Superior temporal gyrus (tissue), 1 donor: Measurements from ENCODE around the gene POMGNT2.

Experiments used
- DNase-seq: peaks from one replicate; pipeline ENCODE4 v3.0.0-alpha.2; 2016; ENCODE audit errors: extremely low spot score

POMGNT2 gene

DNA sequence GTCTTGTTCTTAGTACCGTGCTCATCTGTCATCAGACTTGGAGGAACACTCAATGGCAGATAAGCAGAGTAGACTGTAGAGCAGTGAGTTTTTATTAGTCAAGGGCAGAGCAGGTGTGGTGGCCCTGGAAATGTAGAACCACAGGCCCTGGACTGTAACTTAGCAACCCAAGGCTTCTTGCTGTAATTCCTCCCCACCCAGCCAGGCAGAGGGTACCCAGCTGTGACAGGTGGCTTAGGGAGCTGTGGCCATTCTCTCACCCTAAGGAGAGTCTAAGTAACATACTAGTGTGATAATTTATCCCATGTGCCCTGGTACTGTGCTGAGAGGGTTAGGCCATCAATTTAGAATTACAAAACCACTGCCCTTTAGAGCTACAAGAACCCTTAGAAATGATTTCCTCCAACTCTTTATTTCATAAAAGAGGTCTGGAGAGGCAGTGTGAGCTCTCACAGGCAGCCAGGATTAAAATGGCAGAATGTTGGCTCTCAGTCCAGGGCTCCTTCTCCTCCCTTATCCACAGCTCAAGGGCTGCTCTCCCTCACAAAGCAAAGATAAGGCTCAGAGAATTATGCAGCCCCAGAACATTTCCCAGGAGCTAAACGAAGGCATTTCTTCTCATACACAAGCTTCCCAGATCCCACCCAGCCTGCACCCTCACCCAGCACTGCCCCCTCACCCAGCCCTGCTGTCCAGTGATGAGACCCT lies 3.0 kb downstream of the POMGNT2 start:
- no peak for DNase-seq

DNA sequence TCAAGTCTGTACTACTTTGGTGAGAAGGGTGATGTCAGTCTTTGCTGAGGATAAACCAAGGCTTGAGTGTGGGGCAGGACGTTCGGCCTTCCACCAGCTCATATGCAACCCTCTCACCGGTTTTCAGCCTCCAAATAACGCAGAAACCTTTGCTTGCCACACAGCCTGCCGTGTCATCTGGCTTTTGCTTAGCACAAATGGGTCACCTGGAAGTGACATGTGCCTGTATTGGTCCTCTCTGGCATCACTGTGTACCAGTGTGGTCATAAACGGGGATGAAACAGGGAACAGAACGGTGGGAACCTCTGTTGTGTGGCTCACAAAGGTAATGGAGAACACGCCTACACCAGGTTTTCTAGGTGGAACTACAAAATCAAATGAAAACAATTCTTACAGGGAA lies 7.1 kb downstream of the POMGNT2 start:
- DNase-seq: no peak

DNA sequence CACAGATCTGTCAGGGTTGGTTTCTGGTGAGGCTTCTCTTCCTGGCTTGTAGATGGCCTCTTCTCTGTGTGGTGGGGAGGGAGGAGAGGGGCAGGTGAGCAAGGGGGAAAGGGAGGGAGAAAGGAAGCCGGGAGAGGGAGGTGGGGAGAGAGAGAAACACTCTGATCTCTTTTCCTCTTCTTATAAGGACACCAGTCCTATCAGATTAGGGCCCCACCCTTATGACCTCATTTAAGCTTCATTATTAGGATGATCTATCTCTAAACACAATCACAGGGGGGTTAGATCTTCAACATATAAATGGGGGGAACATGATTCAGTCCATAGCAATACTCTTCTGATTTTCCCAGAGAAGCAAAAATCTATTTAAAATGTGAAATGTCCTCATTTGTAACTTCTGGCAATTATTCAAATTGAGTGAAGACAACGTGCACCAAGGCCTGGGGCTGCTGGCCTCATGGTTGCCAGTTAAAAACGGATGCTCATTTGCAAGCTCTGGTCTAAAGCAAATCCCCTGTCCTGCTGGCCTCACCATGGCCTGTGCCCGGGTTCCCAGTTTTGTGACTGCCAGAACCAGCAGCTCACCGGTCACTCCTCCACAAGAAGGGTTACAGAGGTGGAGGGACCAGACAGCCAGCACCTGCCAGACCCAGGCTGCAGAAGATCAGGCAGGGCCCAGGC lies 8.3 kb downstream of the POMGNT2 start:
- DNase-seq: no peak

DNA sequence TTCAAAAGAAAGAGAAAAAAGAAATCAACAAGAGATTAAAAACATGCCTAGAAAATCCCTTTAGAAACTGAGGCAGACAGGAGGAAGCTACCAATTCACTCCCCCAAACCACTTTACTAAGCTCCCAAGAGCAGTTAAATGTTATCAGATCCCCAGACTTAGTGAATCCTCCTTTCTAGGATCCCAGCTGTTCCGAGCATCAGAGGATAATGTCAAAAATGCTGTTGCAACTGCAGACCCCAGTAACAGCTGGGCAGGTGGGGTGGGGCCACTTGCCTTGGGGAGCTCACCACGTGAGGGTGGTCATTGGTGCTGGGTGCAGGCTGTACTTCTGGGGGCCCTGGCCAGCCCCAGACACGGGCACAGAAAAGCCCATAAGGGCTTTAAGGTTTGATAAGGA lies 9.1 kb downstream of the POMGNT2 start:
- no peak for DNase-seq

DNA sequence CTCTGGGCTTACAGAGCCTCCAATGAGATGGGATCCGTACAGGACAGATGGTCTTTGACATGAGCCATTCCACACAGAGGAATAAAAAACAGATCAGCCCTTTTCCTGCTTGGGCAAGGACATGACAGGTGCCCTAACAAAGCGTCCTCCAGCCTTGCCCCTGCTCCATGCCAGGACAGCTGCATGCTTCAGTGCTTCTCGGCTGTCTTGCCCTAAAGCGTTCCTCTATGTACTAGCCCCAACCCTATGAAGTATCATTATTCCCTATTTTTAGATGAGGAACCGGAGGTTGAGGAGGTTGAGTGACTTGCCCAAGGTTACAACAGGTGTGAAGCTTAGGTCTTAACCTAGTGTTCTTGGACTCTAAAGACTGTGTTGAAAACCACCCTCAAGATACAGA lies 10.5 kb downstream of the POMGNT2 start:
- DNase-seq: no peak

DNA sequence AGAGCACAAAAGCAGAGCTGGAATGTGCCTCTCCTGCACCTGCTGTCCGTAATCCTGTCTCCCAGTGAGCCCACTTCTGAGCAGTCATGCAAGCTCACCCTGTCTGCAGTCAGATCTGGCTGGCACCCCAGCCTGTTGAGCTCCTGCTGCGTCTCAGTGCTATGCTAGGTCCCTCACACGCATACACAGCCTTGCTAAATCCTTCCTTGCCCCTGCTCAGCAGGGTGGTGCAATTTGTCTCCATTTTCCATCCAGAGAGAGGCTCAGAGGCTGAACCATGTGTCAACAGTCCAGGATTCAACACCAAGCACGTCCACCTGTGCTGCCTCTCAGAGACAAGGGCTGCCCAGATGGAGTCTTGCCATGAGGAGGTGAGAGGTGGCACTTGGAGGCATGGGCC lies 11.0 kb downstream of the POMGNT2 start:
- no peak for DNase-seq

DNA sequence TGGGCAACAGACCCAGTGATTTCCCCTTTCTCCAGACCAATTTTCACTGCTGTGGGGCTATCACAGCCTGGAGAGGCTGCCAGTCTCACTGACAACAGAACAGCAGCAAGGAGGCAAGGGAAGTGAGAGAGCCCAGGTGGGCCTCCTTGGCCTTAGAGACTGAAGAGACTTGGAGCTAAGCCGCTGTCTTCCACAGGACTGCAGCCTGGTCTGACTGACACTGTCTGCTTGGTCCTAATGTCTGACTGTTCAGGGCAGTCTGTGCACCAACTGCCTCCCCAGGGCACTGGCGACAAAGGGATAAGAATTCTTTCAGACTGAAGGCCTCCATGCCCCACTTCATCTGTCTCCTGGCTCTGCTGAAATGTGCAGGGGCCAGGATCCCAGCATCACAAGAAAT lies 11.5 kb downstream of the POMGNT2 start:
- no peak for DNase-seq

DNA sequence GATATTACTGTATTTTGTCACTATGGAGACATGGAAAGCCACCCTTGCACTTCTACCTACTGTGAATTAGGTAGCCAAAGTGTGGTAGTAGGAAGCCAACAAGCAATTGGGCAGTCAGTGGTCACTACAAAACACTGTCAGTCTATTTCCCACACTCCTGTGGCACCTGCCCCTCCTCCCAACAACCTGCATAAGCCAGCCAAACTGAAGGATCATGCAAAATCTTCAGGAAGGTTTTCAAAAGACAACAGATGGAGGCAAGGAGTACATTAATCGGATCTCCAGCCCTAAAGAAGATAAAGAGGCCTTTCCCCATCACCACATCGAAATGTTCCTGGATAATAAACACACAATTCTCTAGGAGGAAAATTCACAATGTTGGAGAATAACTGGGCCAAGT lies 11.9 kb downstream of the POMGNT2 start:
- no peak for DNase-seq

DNA sequence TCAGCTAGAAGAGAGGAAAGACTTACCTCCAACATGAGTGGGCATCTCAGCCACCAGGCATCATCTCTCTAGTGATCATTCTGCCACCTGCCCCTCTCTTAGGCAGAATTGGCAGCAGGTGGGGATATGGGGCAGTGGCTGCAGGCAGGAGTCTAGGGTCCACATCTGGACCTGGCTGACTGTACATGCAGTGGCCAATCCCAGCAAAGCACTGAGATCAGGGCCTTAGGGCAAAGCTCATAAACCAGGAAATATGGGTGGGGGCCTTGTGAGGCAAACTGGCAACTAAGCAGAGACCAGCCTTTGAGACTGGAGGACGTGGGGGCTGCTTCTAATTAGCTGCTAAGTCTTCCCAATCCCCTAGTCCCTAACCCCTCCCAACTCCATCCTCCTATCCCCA lies 12.9 kb downstream of the POMGNT2 start:
- DNase-seq: no peak

DNA sequence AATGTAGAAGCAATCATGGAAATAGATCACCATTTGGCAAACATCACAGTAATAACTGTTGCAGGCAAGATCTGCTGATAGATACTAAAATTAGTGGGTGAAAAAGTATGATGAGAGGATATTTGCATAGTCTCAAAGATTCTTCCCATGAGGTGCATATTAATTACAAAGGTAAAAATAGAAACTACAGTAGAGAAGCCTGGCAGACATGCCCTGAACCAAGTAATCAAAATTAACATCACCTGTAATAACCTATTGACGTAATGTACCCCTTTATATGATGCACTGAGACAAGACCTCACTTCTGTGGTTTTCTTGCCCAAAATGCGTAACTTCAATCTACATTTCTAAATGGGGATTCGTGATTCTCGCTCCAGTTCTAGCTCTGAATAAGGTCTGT lies 14.4 kb downstream of the POMGNT2 start:
- DNase-seq: no peak

DNA sequence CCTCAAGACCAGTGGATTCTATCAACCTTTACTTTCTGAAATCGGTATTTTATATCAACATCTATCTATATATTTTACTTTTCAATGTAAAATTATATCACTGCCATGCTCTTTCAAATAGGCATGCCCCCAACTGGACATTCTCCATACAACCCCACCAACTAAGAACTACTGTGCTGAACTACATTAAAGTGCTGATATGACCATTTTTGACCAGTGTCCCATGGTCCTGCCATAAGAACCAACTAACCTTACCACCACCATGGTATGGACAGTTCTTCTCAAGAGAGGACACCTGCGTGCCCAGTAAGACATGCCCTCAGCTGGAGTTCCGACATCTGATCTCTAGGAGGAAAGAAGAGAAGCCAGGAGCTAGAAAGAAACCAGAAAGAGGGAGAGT lies 15.6 kb downstream of the POMGNT2 start:
- no peak for DNase-seq

DNA sequence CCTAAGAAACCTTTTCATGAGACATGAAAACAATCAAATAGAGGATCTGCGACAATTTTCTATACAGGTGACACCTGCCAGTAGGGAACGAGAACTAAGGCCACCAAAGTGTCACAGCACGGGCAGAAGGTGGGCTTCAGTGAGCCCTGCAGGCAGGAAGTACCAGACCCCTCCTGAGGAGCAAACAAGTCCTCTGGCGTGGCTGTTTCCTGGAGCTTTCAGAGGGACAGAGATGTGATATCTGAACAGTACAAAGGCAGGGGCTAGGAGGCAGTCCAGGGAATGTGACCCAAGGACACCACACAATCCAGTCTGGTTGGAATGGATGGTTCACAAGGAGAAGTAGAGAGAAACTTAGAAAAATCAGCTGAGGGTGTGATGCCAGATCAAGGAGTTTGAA lies 16.8 kb downstream of the POMGNT2 start:
- DNase-seq: no peak

DNA sequence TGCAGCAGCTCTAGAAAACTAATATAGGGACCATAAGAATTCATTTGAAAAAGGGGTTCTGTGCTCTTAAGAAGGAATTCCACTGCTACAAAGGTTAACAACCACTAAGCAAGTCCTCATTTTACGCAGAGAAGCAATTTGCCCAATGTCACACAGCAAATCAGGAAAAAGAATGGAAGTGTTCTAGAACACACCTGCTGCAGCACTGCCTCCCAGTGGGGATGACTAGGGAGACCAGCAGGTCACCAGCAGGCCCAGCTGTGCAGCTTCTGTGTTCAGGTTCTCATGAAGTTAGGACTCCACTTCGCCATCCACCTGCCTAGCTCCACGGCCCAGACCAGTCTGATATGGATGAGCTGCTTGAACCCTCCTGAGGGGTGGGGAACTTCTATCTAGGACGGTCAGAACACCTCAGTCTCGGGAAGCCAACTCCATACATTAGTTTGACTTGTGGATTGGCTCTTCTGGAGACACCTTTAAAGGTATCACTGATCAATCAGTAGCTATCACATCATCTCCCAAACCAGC lies 18.6 kb downstream of the POMGNT2 start:
- no peak for DNase-seq

DNA sequence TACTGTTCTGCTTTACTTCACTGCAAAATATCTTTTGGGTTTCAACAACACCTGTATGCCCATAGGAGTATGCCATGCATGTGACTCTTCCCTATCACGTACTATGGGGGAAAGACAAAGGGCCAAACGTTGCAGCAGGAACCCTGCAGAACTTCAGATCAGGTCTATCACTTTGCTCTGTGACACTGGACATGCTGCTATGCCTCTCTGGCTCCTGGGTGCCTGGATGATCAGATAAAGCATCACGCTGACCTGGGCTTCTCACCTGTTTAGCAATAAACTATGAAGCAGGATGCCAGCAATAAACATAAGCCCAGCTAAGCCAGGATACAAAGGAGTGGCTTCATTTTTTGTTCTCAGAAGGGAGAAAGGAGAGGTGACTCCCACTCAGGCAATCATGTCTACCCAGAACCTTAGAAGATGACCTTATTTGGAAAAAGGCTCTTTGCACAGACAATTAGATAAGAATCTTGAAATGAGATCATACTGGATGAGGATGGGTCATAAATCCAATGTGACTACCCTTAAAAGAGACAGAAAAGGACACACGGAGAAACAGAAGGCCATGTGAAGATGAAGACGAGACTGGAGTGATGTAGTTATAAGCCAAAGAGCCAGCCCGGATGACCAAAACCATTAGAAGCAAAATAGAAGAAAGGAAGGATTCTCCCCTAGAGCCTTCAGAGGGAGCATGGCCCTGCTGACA lies 19.3 kb downstream of the POMGNT2 start:
- no peak for DNase-seq

DNA sequence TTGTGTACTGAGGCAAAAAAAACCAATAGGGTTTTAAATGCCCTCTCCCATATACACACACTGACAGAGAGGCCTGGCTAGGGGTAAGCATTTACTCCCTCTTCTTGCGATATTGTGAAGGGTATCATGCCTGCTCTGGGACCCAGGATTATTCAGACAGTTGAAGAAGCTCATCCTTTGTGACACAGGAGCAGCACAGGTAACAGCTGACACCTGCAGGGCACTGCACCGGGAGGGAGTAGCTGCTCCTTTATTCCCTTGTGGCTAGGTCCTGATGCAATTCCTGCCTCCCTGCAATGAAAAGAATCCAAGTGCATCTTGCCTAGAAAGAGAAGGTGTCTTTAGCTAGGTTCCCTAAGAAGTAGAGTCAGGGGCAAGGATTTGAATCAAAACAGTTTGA lies 23.4 kb downstream of the POMGNT2 start:
- DNase-seq: no peak

DNA sequence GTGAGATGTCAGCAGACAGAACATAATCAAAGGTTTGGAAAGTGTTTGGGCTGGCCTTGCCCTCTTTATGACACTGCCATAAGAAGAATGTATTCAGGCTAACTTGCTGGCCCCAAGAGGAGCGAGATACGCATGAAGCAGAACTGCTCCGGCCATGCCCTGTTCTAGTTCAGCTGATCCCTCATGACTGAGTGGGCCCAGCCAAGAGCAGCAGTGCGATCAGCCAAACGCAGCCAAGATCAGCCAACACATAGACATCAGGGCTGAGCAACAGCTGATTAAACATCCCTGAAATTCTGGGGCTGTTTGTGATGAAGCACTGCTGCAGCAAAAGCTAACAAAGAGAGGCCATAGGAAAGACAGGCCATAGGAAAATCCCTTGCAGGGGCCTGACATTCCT lies 24.1 kb downstream of the POMGNT2 start:
- DNase-seq: no peak

DNA sequence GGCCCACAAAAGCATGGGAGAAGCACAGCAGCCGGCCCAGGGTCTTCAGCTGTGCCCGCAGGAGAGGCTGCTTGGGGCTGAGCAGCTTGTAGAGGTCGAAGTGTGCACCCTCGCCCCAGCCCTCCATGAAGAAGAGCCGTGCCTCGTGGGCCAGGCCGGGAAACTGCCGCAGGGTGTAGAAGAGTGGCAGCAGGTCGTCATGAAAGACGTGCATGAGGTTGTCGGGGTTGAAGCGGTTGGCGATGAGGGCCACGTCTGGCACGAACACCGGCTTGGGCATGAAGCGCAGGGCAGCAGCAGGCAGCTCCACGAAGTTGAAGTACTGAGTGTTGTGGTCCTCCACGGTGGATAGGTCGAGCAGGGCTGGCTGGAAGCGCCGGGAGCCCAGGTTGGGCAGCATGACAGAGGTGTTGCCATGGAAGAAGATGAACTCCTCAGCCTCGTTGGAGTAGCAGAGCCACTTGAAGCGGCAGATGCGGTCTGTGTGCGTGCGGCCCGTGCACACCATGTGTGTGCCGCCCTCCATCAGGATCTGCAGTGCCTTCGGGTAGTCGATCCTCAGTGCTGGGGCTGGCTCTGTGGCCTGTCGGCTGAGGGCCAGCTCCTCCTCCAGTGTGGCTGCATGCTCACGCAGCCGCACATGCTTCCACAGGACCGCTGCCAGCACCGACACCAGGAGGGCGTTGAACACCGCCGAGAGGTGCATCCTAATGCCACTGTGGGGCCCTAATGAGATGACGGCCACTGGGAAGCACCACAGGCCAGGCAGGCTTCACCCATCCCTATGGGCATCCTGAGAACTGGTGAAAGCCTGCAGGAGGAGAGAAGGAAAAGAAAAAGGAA lies 24.9 kb downstream of the POMGNT2 start:
- DNase-seq: no peak

DNA sequence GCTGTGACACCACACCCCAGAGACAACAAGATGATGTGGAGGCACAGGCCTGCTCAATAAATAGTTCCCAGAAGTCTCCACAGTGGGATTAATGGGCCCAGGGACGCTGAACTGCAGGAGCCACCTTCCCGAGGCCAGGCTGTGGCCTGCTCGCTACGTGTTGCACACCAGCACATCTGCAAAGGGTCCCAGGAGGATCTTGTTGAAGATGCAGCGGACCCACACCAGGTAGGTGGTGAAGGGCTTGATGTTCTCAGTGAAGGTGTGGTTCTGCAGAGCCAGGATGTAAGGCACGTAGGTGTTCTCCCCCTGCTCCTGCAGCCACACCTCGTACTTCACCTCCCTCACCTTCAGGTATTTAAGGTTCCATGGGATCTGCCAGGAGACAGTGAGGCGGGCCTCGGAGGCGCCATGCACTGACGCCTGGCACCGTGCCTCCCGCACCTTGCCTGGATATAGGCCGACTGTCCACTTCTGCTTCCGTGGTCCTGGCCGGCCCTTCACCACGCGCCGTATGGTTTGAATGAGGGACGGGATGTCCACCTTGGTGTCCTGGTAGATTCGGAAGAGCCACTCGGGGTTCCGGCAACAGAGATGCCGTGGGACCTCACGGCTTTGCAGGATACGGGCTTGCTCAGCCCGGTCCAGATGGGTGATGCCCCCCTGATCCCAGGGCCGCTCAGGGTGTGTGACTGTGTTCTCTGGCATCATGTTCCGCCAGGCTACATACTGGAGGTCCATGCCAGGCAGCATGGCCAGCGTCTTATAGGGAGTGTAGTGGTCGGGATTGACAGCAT lies 26.1 kb downstream of the POMGNT2 start:
- no peak for DNase-seq

DNA sequence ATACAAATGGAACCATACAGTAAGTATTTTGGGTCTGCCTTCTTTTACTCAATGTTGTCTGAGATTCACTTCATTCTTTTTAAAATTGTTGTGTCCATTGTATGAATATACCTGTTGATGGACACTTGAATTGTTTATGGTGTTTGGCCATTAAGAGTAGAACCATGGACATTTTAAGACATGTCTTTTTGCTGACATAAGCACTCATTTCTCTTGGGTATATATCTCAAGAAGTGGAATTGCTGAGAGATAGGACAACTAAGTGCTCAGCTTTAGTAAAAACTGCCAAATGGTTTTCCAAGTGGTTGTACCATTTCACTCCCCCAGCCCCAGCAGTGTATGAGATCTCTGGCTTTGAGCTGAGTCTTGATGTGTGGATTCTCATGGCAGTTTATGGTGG lies 28.2 kb downstream of the POMGNT2 start:
- DNase-seq: no peak

DNA sequence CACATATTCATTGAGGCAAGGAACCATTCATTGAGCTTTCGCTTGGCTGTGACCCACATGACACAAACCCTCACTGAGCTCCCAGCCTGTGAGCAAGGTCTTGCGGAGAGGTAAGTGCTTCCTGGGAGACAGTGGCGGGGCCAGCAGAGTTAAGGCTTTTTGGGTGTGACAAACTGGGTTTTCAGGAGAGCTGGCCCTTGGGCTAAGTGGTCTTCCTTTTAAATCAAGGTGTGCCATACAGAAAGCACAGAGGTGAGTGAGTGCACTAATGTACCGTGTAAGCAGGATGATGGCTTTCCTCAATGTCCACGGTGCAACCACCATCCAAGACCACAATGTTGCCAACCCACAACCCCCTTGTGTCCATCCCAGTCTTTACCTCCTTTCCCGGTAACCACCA lies 28.6 kb downstream of the POMGNT2 start:
- DNase-seq: no peak

DNA sequence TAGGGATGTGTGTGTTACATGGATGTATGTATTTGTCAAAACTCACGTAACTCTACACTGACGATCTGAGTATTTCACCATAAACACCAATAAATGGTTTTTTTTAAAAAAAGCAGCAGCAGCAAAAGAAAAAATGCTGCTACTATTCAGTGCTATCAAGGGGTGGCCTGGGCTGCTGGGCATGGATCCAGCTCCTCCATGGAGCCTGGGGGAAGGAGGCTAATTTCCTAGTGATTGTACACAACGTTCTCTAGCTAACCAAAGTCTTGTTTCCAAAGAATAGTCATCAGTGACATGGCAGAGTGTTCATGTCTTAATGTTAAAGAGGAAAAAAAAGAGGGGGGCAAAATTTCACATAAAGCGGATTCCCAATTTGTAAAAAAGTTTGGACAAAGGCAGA lies 29.0 kb downstream of the POMGNT2 start:
- DNase-seq: no peak
